Measurements from ENCODE around the gene LORICRIN.
"Not testable (repeated sequence)": the region's sequence is repeated elsewhere in the genome, so short reads cannot be mapped to it uniquely, and the experiment has no call there.

The LORICRIN gene, protein sequence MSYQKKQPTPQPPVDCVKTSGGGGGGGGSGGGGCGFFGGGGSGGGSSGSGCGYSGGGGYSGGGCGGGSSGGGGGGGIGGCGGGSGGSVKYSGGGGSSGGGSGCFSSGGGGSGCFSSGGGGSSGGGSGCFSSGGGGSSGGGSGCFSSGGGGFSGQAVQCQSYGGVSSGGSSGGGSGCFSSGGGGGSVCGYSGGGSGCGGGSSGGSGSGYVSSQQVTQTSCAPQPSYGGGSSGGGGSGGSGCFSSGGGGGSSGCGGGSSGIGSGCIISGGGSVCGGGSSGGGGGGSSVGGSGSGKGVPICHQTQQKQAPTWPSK

DNA sequence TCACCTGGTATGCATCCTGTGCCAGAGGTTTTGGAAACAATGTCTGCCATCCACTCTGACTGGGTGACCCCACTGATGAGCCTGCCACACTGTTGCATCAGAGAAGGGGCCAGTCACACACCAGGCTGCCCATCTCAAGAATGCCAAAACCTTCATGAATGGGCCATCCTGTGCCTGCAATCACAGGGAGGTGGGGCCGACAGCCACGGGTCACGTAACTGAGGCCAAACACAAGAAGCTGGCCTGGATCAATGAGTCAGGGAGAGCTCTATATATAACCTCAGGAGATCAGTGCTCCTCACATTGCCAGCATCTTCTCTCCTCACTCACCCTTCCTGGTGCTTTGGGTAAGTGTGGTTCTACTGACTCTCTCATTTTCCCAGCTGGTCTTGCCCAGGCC is at the start of gene LORICRIN:
LORICRIN (plus strand) TSS at position 301 of the 400 bp plus-strand sequence. CDS start 1,263 bp downstream, outside the sequence.
- Mint-ChIP-seq H3K9me3 (ENCODE audit: low read depth) (no peaks in the 10 kb centered on the region), H3K4me1 (ENCODE audit: low read depth) (peaks cover 24% of the 10 kb centered on the region), H3K27ac (peak within 1 kb of the TSS; percentile 11), H3K27me3 (peaks cover 15% of the 10 kb centered on the region), H3K36me3 (no peaks in the 10 kb centered on the region), H3K4me3 (peak within 1 kb of the TSS; percentile 73)

DNA sequence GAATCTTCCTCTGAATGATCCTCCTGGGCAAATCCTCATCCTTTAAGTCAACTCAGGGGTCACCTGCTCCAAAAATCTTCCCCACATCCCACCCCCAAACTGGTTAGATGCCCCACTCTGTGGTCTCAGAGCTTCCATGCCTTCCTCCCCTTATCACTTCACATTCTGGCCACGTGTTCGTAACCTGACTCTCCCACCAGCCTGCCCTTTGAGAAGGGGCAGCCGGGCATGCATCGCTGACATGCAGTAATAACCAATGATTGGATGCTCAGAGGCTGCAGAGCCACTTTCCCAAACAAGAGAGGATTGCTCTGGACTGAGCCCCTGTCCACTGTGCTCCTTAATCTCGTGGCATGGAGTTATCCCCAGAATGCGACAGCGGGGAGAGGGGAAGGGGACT is 49.3 kb upstream of the LORICRIN start:
- Mint-ChIP-seq H3K9me3 (ENCODE audit: low read depth) (no peaks in the 10 kb centered on the region), H3K27me3 (peaks cover 13% of the 10 kb centered on the region), H3K4me3 (no peak overlapping the region), H3K27ac (no peak overlapping the region), H3K4me1 (ENCODE audit: low read depth) (no peaks in the 10 kb centered on the region), H3K36me3 (no peaks in the 10 kb centered on the region)

DNA sequence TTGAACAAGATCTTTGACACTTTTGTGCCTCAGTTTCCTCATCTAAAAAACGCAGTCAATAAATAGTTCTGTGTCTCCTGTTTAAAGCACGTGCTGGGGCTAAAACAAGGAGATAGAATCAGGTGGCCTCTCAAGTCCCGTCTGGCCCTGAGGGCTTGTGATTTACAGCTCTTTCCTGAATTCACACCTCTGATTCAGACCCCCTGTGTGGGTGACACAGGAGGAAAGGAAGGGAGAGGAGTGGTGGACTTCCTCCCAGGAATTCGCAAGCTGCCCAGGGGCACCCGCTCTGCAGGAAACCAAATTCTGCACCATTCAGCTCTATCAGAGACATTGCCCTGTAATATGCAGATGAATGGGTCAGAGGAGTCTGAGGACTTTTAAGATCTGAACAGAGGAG is 47.3 kb upstream of the LORICRIN start:
- Mint-ChIP-seq H3K27ac (no peak overlapping the region), H3K9me3 (ENCODE audit: low read depth) (no peaks in the 10 kb centered on the region), H3K4me3 (no peak overlapping the region), H3K4me1 (ENCODE audit: low read depth) (no peaks in the 10 kb centered on the region), H3K27me3 (peaks cover 10% of the 10 kb centered on the region), H3K36me3 (no peaks in the 10 kb centered on the region)

DNA sequence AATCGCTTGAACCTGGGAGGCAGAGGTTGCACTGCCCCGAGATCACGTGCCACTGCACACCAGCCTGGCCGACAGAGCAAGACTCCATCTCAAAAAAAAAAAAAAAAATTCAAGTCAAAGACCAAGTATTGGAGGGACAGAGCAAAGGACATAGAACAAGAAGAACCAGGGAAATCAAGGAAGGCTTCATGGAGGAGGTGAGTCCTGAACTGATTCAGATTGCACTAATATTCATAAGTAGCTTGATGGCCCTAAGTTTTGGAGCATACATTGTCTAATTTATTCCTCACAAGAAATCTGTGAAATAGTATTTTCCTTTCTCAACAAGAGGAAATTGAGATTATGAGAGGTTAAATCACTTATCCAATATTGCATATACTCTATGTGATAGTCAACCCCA is 46.0 kb upstream of the LORICRIN start:
- Mint-ChIP-seq H3K4me1 (ENCODE audit: low read depth) (no peaks in the 10 kb centered on the region), H3K27me3 (peaks cover 5% of the 10 kb centered on the region), H3K9me3 (ENCODE audit: low read depth) (no peaks in the 10 kb centered on the region), H3K4me3 (no peak overlapping the region), H3K36me3 (no peaks in the 10 kb centered on the region), H3K27ac (no peak overlapping the region)

DNA sequence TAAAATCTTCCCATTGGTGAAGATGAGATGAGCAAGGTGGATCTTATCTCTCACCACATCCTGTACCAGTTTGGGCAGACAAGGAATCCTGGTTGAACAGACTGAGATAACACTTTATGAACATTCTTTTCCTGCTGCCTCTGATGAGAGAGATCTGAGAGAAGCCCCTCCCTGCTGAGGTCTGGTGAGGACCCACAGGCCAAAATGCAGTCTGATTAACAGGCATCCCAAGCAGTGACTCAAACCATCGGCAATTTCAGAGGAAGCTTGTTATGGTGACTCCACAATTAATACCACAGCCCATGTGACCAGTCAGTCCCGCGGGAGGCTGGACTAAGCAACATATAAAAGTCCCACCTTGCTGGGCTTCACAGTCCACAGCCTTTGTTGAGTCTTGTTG is 42.3 kb upstream of the LORICRIN start, which contains the start of gene PRR9:
PRR9 (plus strand) TSS at position 373 of the 400 bp plus-strand sequence. CDS start 561 bp downstream, outside the sequence.
- H3K27ac Mint-ChIP-seq: no peak within 1 kb of the TSS
- peaks cover 2% of the 10 kb centered on the region for H3K27me3 Mint-ChIP-seq
- no peaks in the 10 kb centered on the region for H3K9me3 Mint-ChIP-seq (ENCODE audit: low read depth)
- H3K4me1 Mint-ChIP-seq (ENCODE audit: low read depth): no peaks in the 10 kb centered on the region
- H3K4me3 Mint-ChIP-seq: no peak within 1 kb of the TSS
- H3K36me3 Mint-ChIP-seq: no peaks in the 10 kb centered on the region

DNA sequence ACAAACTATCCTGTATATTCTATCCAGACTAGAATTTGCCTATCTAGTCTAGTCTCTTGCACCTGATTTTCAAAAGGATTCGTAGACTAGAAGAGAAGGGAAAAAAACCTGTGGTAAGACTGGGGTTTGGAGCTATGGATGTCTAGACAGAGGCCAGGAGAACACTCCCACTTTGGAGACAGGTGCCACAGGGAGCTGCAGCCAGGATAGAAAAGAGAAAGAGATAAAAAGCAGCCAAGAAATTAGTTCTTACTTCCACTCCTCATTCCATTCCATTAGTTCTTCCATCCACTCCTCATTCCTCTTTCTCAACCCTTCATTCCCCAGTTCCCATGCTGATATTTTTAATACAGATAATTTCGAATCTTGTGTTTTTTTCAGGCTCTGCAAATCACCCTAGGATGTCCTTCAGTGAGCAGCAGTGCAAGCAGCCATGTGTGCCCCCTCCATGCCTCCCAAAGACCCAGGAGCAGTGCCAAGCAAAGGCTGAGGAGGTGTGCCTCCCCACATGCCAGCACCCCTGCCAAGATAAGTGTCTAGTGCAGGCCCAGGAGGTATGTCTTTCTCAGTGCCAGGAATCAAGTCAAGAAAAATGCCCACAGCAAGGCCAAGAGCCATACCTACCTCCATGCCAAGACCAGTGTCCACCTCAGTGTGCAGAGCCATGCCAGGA is 41.6 kb upstream of the LORICRIN start:
- no peak overlapping the region for H3K4me3 Mint-ChIP-seq
- no peaks in the 10 kb centered on the region for H3K9me3 Mint-ChIP-seq (ENCODE audit: low read depth)
- no peaks in the 10 kb centered on the region for H3K4me1 Mint-ChIP-seq (ENCODE audit: low read depth)
- H3K36me3 Mint-ChIP-seq: no peaks in the 10 kb centered on the region
- H3K27me3 Mint-ChIP-seq: peaks cover 2% of the 10 kb centered on the region
- H3K27ac Mint-ChIP-seq: no peak overlapping the region

DNA sequence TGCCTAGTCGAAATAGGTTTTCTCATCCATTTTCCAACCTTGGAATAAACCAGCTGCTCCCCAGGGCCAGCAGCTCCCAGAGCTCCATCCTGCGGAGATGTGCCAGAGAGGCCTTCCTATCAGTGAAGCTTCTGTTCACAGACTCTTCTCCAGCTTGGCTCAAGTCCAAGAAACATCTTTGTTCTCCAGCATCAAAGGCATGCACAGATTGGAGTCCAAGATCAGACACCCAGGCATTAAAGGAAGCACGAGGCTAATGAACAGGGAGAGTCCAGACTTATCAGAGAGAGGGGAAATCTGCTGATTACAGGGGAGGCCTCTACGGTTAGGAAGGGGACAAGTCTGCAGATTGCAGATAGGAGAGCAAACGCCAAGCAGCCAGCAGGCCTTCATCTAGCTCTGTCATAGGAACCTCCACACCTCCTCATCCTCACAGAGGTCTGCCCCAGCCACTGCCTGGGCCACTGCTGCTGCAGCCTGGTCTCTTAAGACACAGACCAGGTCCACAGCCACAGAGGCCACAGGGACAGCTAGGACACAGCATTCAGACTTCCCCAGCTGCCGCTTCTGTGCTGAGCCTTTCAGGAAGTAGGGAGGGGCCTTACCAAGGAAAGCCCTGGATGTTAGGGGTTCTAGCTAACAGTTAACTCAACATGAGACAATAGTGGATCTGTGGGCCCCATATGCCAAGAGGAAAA is 38.7 kb upstream of the LORICRIN start:
- Mint-ChIP-seq H3K9me3 (ENCODE audit: low read depth) (no peaks in the 10 kb centered on the region), H3K36me3 (no peaks in the 10 kb centered on the region), H3K4me3 (no peak overlapping the region), H3K27me3 (peaks cover 9% of the 10 kb centered on the region), H3K4me1 (ENCODE audit: low read depth) (no peaks in the 10 kb centered on the region), H3K27ac (no peak overlapping the region)

DNA sequence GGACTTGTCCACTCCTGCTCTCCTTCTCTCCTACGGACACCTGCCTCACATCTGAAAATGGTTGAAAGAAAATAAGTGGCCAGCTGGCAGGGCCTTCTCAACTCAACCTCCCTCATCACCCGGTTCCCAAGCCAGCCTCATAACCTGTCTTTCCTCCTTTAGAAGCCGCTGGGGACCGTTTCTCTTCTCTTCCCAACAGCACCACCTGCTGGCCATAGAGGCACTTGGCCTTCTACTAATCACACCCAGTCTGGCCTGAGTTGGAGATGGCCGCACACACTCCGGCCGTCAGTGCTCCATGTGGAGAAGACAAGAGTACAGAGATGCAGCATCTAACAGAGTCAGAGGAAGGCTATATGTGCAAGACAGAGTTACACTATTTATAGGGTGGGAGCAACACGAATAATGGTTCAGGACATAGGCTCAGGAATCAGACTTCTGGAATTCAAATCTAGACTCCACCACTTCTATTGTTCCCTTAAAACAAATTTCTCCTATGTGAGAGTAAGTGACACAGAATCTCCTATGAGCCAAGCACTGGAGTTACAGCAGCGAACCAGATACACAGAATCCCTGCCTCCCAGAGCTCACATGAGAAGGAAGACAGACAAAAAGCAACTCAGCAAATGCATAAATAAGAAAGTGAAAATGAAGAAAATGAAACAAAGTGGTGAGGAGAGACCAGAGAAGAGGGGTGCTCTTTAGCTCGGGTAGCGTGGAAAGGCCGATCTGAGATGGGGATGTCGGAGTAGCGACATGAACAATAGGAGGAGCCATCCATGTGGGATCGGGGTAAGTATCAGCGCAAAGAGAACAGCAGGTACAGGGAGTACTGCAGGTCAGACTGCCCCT is 36.2 kb upstream of the LORICRIN start:
- H3K4me1 Mint-ChIP-seq (ENCODE audit: low read depth); H3K27me3 Mint-ChIP-seq; H3K27ac Mint-ChIP-seq; H3K36me3 Mint-ChIP-seq; H3K4me3 Mint-ChIP-seq; H3K9me3 Mint-ChIP-seq (ENCODE audit: low read depth): not testable (repeated sequence)

DNA sequence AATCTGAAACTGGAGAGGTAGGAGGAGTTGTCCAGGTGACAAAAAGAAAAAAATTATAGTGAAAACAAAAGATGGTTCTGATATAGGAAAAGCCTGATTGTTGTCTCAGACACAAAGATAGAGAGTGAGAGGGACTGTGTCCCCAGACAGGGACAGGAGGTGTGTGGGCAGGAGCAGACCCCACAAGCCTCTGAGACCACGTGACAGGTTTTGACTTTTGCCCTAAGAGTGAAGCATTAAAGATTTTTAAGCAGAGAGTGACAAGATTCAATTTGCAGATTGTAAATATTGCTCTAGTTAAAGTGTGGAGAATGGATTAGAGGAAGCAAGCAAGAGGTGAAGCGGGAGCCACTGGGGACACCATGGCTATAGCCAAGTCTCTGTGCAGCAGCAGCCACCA is 31.7 kb upstream of the LORICRIN start:
- no peaks in the 10 kb centered on the region for H3K36me3 Mint-ChIP-seq
- no peaks in the 10 kb centered on the region for H3K4me1 Mint-ChIP-seq (ENCODE audit: low read depth)
- no peak overlapping the region for H3K27ac Mint-ChIP-seq
- H3K9me3 Mint-ChIP-seq (ENCODE audit: low read depth): no peaks in the 10 kb centered on the region
- no peak overlapping the region for H3K4me3 Mint-ChIP-seq
- peaks cover 18% of the 10 kb centered on the region for H3K27me3 Mint-ChIP-seq

DNA sequence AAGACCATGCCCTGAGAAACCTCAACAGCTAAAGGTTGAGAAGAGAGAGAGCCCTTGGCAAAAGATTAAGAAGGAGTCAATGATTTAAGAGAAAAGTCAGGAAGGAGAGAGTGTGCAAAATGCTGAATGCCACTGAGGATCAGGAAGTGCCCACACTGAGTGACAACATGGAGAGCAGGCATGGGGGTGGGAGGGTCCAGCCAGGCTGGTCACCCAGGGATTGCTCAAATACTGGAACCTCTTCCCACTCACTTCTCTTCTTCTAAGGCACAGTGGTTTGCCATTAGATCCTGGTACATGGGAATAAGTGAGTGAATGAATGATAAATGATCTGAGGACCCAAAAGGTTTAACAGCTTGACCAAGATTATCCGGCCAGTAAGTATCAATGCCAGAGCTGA is 31.0 kb upstream of the LORICRIN start:
- H3K4me3 Mint-ChIP-seq: no peak overlapping the region
- H3K4me1 Mint-ChIP-seq (ENCODE audit: low read depth): no peaks in the 10 kb centered on the region
- H3K9me3 Mint-ChIP-seq (ENCODE audit: low read depth): no peaks in the 10 kb centered on the region
- no peak overlapping the region for H3K27ac Mint-ChIP-seq
- H3K27me3 Mint-ChIP-seq: peaks cover 18% of the 10 kb centered on the region
- H3K36me3 Mint-ChIP-seq: no peaks in the 10 kb centered on the region

DNA sequence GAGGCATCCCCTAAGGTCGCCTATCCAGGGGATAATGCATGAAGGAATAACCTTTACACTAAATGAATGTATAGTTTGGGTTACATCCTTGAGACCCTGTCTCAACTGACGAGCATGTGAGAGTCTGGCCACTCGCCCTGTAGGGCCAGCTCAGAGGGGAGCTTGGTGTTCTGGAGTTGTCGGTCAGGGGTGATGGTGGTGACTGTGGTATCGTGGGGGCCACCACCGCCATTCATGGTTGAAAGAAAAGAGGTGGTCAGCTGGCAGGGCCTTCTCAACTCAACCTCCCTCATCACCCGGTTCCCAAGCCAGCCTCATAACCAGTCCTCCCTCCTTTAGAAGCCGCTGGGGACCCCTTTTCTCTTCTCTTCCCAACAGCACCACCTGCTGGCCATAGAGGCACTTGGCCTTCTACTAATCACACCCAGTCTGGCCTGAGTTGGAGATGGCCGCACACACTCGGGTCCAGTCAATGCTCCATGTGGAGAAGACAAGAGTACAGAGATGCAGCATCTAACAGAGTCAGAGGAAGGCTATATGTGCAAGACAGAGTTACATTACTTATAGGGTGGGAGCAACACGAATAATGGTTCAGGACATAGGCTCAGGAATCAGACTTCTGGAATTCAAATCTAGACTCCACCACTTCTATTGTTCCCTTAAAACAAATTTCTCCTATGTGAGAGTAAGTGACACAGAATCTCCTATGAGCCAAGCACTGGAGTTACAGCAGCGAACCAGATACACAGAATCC is 30.2 kb upstream of the LORICRIN start:
- H3K9me3 Mint-ChIP-seq (ENCODE audit: low read depth); H3K4me1 Mint-ChIP-seq (ENCODE audit: low read depth); H3K27ac Mint-ChIP-seq: not testable (repeated sequence)

DNA sequence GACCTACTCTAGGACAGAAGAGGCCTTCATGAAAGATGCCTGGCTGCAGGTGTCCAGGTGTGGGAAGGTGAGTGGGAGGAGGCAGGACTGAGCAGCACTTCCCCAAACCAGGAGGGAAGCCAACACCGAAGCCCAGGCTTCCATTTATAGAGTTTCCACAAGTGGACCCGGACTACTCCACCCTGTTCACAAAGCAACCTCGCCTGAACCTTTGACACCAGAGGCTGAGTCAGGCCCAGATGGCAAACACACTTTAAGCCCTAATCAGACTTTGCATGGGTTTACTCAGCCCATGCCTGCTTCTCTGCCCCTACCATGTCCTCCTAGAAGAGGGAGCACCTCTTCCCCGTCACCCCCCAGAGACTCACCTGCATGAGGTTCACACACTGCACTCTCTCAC is 28.1 kb upstream of the LORICRIN start:
- Mint-ChIP-seq H3K27me3 (peaks cover 13% of the 10 kb centered on the region), H3K9me3 (ENCODE audit: low read depth) (no peaks in the 10 kb centered on the region), H3K27ac (no peak overlapping the region), H3K4me3 (no peak overlapping the region), H3K4me1 (ENCODE audit: low read depth) (no peaks in the 10 kb centered on the region), H3K36me3 (no peaks in the 10 kb centered on the region)

More for the DNA sequence above, 30.2 kb upstream of the LORICRIN start:
- H3K4me3 Mint-ChIP-seq, H3K36me3 Mint-ChIP-seq: not testable (repeated sequence)
- peaks cover 15% of the 10 kb centered on the region for H3K27me3 Mint-ChIP-seq

DNA sequence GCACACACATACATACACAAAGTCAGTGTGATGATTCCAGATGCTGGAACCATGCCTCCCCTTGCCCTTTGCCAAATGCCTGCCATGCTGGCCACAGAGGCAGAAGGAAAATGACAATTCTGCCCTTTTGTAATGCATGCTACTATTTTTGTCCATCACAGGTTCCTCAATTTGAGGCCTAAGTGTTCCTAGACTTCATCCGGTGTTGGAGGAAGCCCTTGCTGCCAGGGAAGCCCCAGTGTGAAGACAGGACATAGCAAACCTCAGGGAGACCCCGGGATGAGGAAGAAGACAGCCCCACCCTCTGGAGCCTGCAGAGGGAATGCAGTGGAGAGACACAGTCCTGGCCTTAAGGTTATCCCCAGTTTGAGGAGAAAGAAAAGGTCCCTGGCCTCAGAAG is 27.7 kb upstream of the LORICRIN start:
- H3K27ac Mint-ChIP-seq: no peak overlapping the region
- no peaks in the 10 kb centered on the region for H3K9me3 Mint-ChIP-seq (ENCODE audit: low read depth)
- peaks cover 13% of the 10 kb centered on the region for H3K27me3 Mint-ChIP-seq
- H3K36me3 Mint-ChIP-seq: no peaks in the 10 kb centered on the region
- no peaks in the 10 kb centered on the region for H3K4me1 Mint-ChIP-seq (ENCODE audit: low read depth)
- no peak overlapping the region for H3K4me3 Mint-ChIP-seq

DNA sequence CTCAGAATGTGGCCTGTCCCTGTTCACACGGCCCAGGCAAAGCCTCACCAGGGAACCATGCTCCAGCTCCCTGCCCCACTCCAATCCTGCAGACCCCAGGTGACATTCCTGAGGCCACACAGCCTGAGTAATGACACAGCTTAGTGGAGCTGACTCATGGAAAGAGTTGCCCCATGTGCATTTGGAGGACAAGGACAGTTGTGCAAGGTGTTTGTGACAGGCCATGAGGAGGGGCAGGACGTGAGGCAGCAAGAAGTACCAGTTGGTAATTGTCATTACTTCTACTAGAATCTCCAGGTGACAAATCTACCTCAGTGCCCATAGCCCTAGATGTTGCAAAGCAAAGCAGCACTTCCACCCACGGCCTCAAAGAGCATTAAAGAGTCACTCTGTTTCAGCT is 26.9 kb upstream of the LORICRIN start:
- peaks cover 16% of the 10 kb centered on the region for H3K27me3 Mint-ChIP-seq
- no peak overlapping the region for H3K27ac Mint-ChIP-seq
- no peak overlapping the region for H3K4me3 Mint-ChIP-seq
- no peaks in the 10 kb centered on the region for H3K4me1 Mint-ChIP-seq (ENCODE audit: low read depth)
- H3K36me3 Mint-ChIP-seq: no peaks in the 10 kb centered on the region
- no peaks in the 10 kb centered on the region for H3K9me3 Mint-ChIP-seq (ENCODE audit: low read depth)
